ENCODE measurements around the gene FGD6.

GRCh38 chr12:95151406-95151805 is 65.9 kb downstream of the FGD6 start:
- no peak for TF ChIP-seq CTCF (IDR thresholded peaks at IDR 0.05)
- TF ChIP-seq EZH2 (IDR thresholded peaks at IDR 0.05; ENCODE audit: borderline replicate concordance, insufficient read depth, low read depth, low read length, poor library complexity, severe bottlenecking): no peak
